Neural progenitor cell (in vitro differentiated cells): ENCODE measurements around the gene BMPR1B.

Experiments
- CTCF ChIP-seq: fragments of 200-600 bp; sonication (generic); IDR thresholded peaks from 2 replicates; pipeline ENCODE4 v1.5.1; 2017; ENCODE audit warnings: antibody characterized with exemption, mild to moderate bottlenecking
- EZH2 ChIP-seq: fragments of 200-600 bp; sonication (generic); IDR thresholded peaks from 2 replicates; pipeline ENCODE4 v1.6.1; 2017; ENCODE audit warnings: antibody characterized with exemption, mild to moderate bottlenecking, moderate library complexity

- TF ChIP-seq EZH2: no peak
- TF ChIP-seq CTCF: no peak
Measured at GRCh38 chr4:95159384-95159783, 401.6 kb downstream of the BMPR1B start.
